ENCODE results near the gene CCNL2. TPM values are rescaled to one million over a fixed set of nuclear protein-coding genes. Genes with fewer than 3 reads are reported as not detected.

Gene CCNL2
- polyA plus RNA-seq, 4 donors = 71.9 to 224 (median 198) TPM

- FAIRE-seq = no peak
- no peak for DNase-seq
- WGBS, 3 donors = 62 to 74% (median 68%) methylated on average over 27 to 29 of the region's 29 CpGs
- Histone ChIP-seq H3K4me3 (ENCODE audit: low read depth in 1 of 3, low read length in 3 of 3) (no peak overlapping the region), H3K9me3 (ENCODE audit: control insufficient read depth in 2 of 2, insufficient read depth in 1 of 2, low read depth in 1 of 2, low read length in 1 of 2) (no peaks in the 10 kb centered on the region), H3K4me1 (ENCODE audit: control insufficient read depth in 3 of 3, insufficient read depth in 2 of 3, low read depth in 1 of 3, low read length in 2 of 3) (peaks cover 0 to 40% (median 0%) of the 10 kb centered on the region in 3 donors), H3K27ac (ENCODE audit: low read depth in 1 of 3, low read length in 2 of 3) (peak overlapping the region in 2 of 3 donors; percentile 30 to 40), H3K27me3 (ENCODE audit: control insufficient read depth in 3 of 3, insufficient read depth in 3 of 3, low read length in 3 of 3) (peaks cover 0 to 10% (median 5%) of the 10 kb centered on the region in 3 donors), H3K36me3 (ENCODE audit: control insufficient read depth in 3 of 3, insufficient read depth in 2 of 3, low read depth in 1 of 3, low read length in 3 of 3) (peaks cover 0 to 41% (median 0%) of the 10 kb centered on the region in 3 donors)
These were observed 47.4 kb downstream of the CCNL2 start for GRCh38 chr1:1351511-1352427.

- Histone ChIP-seq H3K4me1 (ENCODE audit: control insufficient read depth in 3 of 3, insufficient read depth in 2 of 3, low read depth in 1 of 3, low read length in 2 of 3) (peaks cover 2 to 59% (median 6%) of the 10 kb centered on the region in 3 donors), H3K27ac (ENCODE audit: low read depth in 1 of 3, low read length in 2 of 3) (peak within 1 kb of the TSS; percentile 82 to 86 (median 85)), H3K36me3 (ENCODE audit: control insufficient read depth in 3 of 3, insufficient read depth in 2 of 3, low read depth in 1 of 3, low read length in 3 of 3) (peaks cover 0 to 58% (median 0%) of the 10 kb centered on the region in 3 donors), H3K9me3 (ENCODE audit: control insufficient read depth in 2 of 2, insufficient read depth in 1 of 2, low read depth in 1 of 2, low read length in 1 of 2) (no peaks in the 10 kb centered on the region), H3K4me3 (ENCODE audit: low read depth in 1 of 3, low read length in 3 of 3) (peak within 1 kb of the TSS; percentile 69 to 84 (median 74)), H3K27me3 (ENCODE audit: control insufficient read depth in 3 of 3, insufficient read depth in 3 of 3, low read length in 3 of 3) (peaks cover 0 to 3% (median 2%) of the 10 kb centered on the region in 3 donors)
- WGBS, 3 donors = 0 to 1% (median 1%) methylated on average over 39 to 122 of the region's 122 CpGs
- DNase-seq (peak; percentile 51 to 85), FAIRE-seq (no peak)
These were observed 49.7 kb downstream of the CCNL2 start, which contains the start of gene DVL1 for GRCh38 chr1:1349256-1350012. DVL1 (minus strand) TSS chr1:1349418; CDS start chr1:1349065, 353 bp downstream.

DNA sequence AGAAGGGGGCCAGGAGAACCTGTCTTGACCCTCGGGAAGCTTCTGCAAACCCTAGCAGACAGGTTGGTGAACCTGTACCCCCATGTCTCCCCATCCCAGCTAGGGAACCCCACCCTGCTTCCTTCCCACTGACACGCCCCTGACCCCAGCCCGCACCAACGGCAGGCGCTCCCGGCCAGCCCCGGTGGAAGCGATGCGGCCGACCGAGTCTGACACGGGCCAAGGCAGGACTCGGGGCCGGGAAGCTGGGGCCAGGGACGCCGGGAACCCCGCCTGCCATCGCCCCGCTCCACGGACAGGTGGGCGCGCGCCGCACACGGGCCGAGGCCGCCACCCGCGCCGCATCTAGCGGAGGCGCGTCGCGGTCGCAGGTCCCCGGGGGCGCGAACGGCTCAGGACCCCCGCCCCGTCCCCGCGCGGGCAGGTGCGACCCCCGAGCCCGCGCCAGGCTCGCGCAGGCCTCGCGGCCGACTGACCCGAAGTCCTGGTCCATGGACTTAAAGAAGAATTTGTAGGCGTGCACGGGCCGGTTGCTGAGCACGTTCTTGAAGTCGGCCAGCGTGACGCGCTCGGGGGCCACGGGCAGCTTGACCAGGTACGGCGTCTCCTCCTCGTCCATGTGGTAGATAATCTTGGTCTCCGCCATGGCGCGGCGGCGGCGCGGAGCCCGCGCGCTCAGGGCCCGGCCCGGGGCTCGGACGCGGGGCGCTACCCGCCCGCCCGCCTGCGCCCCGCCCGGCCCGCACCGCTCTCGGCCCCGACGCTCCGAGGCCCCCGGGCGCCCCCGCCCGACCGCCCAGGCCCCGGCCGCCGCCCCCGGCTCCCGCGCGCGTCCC is 50.5 kb downstream of the CCNL2 start:
- Histone ChIP-seq H3K27me3 (ENCODE audit: control insufficient read depth in 3 of 3, insufficient read depth in 3 of 3, low read length in 3 of 3) (no peaks in the 10 kb centered on the region), H3K36me3 (ENCODE audit: control insufficient read depth in 3 of 3, insufficient read depth in 2 of 3, low read depth in 1 of 3, low read length in 3 of 3) (peaks cover 0 to 56% (median 0%) of the 10 kb centered on the region in 3 donors), H3K9me3 (ENCODE audit: control insufficient read depth in 2 of 2, insufficient read depth in 1 of 2, low read depth in 1 of 2, low read length in 1 of 2) (no peaks in the 10 kb centered on the region), H3K27ac (ENCODE audit: low read depth in 1 of 3, low read length in 2 of 3) (peak overlapping the region; percentile 82 to 86 (median 84)), H3K4me3 (ENCODE audit: low read depth in 1 of 3, low read length in 3 of 3) (peak overlapping the region; percentile 69 to 84 (median 74)), H3K4me1 (ENCODE audit: control insufficient read depth in 3 of 3, insufficient read depth in 2 of 3, low read depth in 1 of 3, low read length in 2 of 3) (peaks cover 2 to 57% (median 10%) of the 10 kb centered on the region in 3 donors)
- 0 to 1% (median 1%) methylated on average over 47 to 109 of the region's 109 CpGs for WGBS, 3 donors
- peak in 1 of 2 donors; percentile 76 for DNase-seq
- no peak for FAIRE-seq

- DNase-seq = peak; percentile 74 to 81
These were observed 51.3 kb downstream of the CCNL2 start for GRCh38 chr1:1347663-1348419.

GRCh38 chr1:1347026-1347595 is 52.0 kb downstream of the CCNL2 start:
- Histone ChIP-seq H3K4me1 (ENCODE audit: control insufficient read depth in 3 of 3, insufficient read depth in 2 of 3, low read depth in 1 of 3, low read length in 2 of 3) (peaks cover 2 to 42% (median 10%) of the 10 kb centered on the region in 3 donors), H3K4me3 (ENCODE audit: low read depth in 1 of 3, low read length in 3 of 3) (peak overlapping the region in 2 of 3 donors; percentile 69 to 84), H3K27me3 (ENCODE audit: control insufficient read depth in 3 of 3, insufficient read depth in 3 of 3, low read length in 3 of 3) (no peaks in the 10 kb centered on the region), H3K27ac (ENCODE audit: low read depth in 1 of 3, low read length in 2 of 3) (peak overlapping the region; percentile 82 to 86 (median 84)), H3K9me3 (ENCODE audit: control insufficient read depth in 2 of 2, insufficient read depth in 1 of 2, low read depth in 1 of 2, low read length in 1 of 2) (no peaks in the 10 kb centered on the region), H3K36me3 (ENCODE audit: control insufficient read depth in 3 of 3, insufficient read depth in 2 of 3, low read depth in 1 of 3, low read length in 3 of 3) (peaks cover 0 to 48% (median 0%) of the 10 kb centered on the region in 3 donors)
- WGBS, 3 donors = 43 to 71% (median 47%) methylated on average over 10 of the region's 10 CpGs
- DNase-seq (no peak), FAIRE-seq (no peak)

More at GRCh38 chr1:1347663-1348419, 51.3 kb downstream of the CCNL2 start:
- 23 to 37% (median 30%) methylated on average over 25 to 26 of the region's 26 CpGs for WGBS, 3 donors
- Histone ChIP-seq H3K36me3 (ENCODE audit: control insufficient read depth in 3 of 3, insufficient read depth in 2 of 3, low read depth in 1 of 3, low read length in 3 of 3) (peaks cover 0 to 53% (median 0%) of the 10 kb centered on the region in 3 donors), H3K27me3 (ENCODE audit: control insufficient read depth in 3 of 3, insufficient read depth in 3 of 3, low read length in 3 of 3) (no peaks in the 10 kb centered on the region), H3K9me3 (ENCODE audit: control insufficient read depth in 2 of 2, insufficient read depth in 1 of 2, low read depth in 1 of 2, low read length in 1 of 2) (no peaks in the 10 kb centered on the region), H3K4me1 (ENCODE audit: control insufficient read depth in 3 of 3, insufficient read depth in 2 of 3, low read depth in 1 of 3, low read length in 2 of 3) (peaks cover 2 to 49% (median 10%) of the 10 kb centered on the region in 3 donors), H3K4me3 (ENCODE audit: low read depth in 1 of 3, low read length in 3 of 3) (peak overlapping the region; percentile 69 to 84 (median 74)), H3K27ac (ENCODE audit: low read depth in 1 of 3, low read length in 2 of 3) (peak overlapping the region; percentile 82 to 86 (median 84))
- FAIRE-seq = no peak

GRCh38 chr1:1346501-1346890 is 52.6 kb downstream of the CCNL2 start:
- Histone ChIP-seq H3K9me3 (ENCODE audit: control insufficient read depth in 2 of 2, insufficient read depth in 1 of 2, low read depth in 1 of 2, low read length in 1 of 2) (no peaks in the 10 kb centered on the region), H3K4me3 (ENCODE audit: low read depth in 1 of 3, low read length in 3 of 3) (no peak overlapping the region), H3K27me3 (ENCODE audit: control insufficient read depth in 3 of 3, insufficient read depth in 3 of 3, low read length in 3 of 3) (no peaks in the 10 kb centered on the region), H3K27ac (ENCODE audit: low read depth in 1 of 3, low read length in 2 of 3) (no peak overlapping the region), H3K4me1 (ENCODE audit: control insufficient read depth in 3 of 3, insufficient read depth in 2 of 3, low read depth in 1 of 3, low read length in 2 of 3) (peaks cover 2 to 40% (median 10%) of the 10 kb centered on the region in 3 donors), H3K36me3 (ENCODE audit: control insufficient read depth in 3 of 3, insufficient read depth in 2 of 3, low read depth in 1 of 3, low read length in 3 of 3) (peaks cover 0 to 48% (median 2%) of the 10 kb centered on the region in 3 donors)
- no peak for FAIRE-seq
- no peak for DNase-seq
- WGBS, 3 donors = 77 to 91% (median 91%) methylated on average over 10 of the region's 10 CpGs
